ENCODE results near the gene FRG2C.
A peak's percentile ranks its signal among the peaks of the same experiment; 100 is the strongest.
"Not testable (repeated sequence)": the region's sequence is repeated elsewhere in the genome, so short reads cannot be mapped to it uniquely, and the experiment has no call there.

The FRG2C gene

DNA sequence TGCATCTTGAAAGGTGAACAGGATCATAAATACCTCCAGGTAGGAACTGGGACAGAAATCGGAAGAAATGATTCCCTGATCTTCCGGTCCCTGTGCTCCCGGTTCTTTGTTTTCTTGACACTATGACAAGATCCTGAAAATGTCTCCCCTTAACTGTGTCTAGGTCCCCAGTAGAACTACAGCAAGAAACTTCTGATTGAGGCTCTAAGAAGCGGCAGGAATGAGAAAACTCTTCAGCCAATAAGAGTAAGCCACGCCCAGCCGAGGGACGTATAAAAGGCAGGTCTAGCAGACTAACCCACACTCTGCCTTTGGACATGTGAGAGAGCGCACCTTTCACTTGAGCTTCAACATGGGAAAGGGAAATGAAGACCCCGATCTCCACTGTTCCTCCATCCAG, at the start of gene FRG2C:
Gene FRG2C (plus strand): TSS at position 301 of the 400 bp plus-strand sequence. CDS start 52 bp downstream, at position 353.
- DNase-seq (ENCODE audit: low read depth) = not testable (repeated sequence)

GRCh38 chr3:75618666-75619305, 45.3 kb upstream of the FRG2C start:
- not testable (repeated sequence) for DNase-seq (ENCODE audit: low read depth)

DNA sequence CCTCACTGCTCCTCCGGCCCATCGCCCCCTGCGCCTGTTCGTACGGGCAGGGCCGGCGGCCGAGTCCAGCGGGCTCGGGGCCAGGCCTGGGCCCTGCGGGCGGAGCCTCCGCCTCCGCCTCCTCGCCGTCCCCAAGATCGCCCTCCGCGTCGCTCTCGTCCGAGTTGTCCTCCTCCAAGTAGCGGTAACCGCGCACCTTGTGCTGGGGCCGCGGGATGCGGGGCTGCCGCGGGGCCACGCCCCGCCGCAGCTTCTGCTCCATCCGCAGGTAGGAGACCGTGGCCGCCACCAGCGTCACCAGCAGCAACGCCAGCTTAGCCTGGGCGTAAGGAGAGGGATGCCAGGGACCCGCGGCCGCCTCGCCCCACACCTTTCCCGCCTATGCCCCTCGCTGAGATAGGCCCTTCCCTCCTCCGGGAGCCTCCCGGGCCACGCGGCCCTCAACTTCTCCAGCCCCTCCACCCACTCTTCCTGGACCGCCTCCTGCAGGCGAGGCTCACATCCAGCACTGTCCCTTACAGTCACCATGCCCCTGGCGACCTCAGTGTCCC, 44.6 kb upstream of the FRG2C start:
- DNase-seq (ENCODE audit: low read depth) = not testable (repeated sequence)

DNA sequence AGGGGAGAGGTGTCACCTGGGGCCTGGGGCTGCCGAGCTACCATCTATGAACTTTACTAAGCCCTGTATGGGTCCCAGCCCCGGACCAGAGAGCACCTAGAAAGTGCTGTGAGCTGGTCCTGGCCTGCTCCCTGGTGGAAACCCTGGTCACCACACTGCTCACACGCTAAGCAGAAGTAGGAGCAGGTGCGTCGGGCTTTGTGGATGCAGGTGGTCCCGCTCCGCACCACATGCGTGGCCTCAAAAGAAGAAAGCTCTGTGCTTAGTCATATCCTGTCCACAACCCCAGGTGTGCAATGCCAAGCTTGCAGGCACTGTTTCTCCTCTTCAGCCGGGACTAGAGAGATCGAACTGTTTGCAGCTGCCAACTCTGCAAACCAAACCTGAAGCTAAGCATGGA, 42.4 kb upstream of the FRG2C start:
- not testable (repeated sequence) for DNase-seq (ENCODE audit: low read depth)

- not testable (repeated sequence) for DNase-seq (ENCODE audit: low read depth)
These were observed 40.5 kb upstream of the FRG2C start for GRCh38 chr3:75623656-75624055.

DNA sequence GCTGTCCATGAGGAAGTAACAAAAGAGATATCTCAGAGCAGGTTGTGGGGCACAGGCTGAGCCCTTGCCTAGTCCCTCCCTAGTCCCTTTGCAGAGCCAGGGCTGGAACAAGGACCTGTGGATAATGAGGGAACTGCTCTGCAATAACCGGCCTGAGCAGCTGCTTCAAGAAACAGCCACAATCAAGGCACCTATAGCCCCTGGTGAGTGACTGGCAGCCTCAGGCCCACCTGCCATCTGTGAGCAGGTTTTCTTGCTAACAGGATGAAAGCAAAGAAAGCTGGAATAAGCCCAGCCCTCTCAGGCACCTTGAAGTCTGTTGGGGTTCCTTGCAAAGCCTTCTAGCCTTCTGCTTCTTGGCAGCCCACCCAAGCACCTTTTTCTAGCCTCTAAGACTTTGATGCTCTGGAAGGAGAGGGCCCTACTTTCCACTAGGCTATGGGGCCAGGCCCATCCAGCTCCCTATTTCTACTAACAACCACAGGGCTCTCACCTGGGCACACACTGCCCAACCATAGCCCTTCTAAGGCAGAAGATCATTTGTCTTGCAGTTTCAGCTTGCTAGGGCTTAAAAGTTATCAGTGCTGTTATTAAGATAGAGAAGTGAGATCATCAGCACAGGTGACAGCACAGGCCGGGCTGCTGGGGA, 33.1 kb upstream of the FRG2C start:
- not testable (repeated sequence) for DNase-seq (ENCODE audit: low read depth)

DNA sequence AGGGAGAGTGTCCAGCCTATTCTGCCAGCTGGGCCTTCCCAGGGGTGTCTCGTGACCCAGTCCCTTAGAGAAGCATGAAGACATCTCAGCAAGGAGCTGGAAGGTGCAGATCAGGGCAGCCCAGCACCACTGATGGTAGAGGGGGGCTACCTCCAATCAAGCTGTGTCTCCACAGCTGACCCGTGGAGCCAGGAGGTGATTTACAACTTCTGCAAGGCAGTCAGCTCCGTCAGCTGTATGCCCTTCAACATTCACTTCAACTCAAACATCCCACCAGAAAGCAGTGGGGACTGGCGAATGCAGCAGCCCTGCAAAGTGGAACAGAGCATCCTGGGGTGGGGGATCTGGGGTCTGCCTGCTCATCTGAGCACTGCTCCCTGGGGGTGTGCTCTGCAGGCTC, 32.6 kb upstream of the FRG2C start:
- DNase-seq (ENCODE audit: low read depth) = no peak

GRCh38 chr3:75638947-75639346, 25.2 kb upstream of the FRG2C start:
- not testable (repeated sequence) for DNase-seq (ENCODE audit: low read depth)

DNA sequence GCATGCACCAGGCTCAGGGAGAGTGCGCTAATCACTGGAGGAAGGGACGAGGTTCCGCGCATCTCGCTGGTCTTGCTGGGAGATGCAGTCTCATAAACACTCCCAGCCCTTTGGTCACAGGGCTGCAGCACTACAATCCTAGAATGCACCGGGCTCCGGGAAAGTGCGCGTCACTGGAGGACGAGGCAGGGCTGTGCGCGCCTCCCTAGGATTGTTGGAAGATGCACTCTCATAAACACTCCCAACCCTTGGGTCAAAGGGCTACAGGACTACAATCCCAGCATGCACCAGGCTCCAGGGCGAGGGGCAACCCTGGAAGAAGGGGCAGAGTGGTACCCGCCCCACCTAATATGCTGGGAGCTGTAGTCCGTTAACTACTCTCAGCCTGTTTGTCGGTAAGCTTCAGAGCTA, 23.0 kb upstream of the FRG2C start:
- peak; percentile 9 for DNase-seq (ENCODE audit: low read depth)

- not testable (repeated sequence) for DNase-seq (ENCODE audit: low read depth)
These were observed 20.9 kb upstream of the FRG2C start for GRCh38 chr3:75643031-75643800.

- not testable (repeated sequence) for DNase-seq (ENCODE audit: low read depth)
These were observed 18.6 kb upstream of the FRG2C start for GRCh38 chr3:75645548-75645947.

- no peak for DNase-seq (ENCODE audit: low read depth)
These were observed 13.9 kb upstream of the FRG2C start for GRCh38 chr3:75650191-75650590.

GRCh38 chr3:75655101-75655904, 8.8 kb upstream of the FRG2C start:
- DNase-seq (ENCODE audit: low read depth) = not testable (repeated sequence)

GRCh38 chr3:75655956-75656355, 8.2 kb upstream of the FRG2C start:
- DNase-seq (ENCODE audit: low read depth) = not testable (repeated sequence)

- not testable (repeated sequence) for DNase-seq (ENCODE audit: low read depth)
These were observed 5.6 kb upstream of the FRG2C start for GRCh38 chr3:75658411-75659107.

- DNase-seq (ENCODE audit: low read depth) = not testable (repeated sequence)
These were observed 5.1 kb upstream of the FRG2C start for GRCh38 chr3:75659108-75659433.

DNA sequence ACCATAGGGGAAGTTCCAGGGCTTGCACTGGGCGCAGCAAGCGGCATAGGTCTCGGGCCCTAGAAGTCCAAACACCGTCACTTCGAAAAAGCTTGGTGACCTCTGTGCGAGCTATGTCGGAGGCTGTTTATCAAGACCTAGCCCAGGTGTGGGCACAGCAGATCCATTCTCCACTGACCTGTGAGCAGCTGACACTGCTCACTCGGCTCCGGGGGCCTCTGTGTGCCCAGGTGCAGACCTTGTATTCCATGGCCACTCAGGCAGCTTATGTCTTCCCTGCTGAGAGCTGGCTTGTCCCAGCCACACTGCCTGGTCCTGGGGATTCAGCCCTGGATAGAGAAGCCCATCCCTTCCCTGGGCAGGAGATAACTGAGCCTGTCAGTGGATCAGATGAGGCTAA, 1.5 kb downstream of the FRG2C start:
- DNase-seq (ENCODE audit: low read depth) = not testable (repeated sequence)

- DNase-seq (ENCODE audit: low read depth) = not testable (repeated sequence)
These were observed 3.9 kb downstream of the FRG2C start for GRCh38 chr3:75667757-75668701.

GRCh38 chr3:75668759-75669347, 4.7 kb downstream of the FRG2C start:
- peak; percentile 39 for DNase-seq (ENCODE audit: low read depth)

All from activated T-helper 1 cell treated with Interleukin-2 at 50 U/mL for 16 hours (primary cell).